SK-N-MC (cell line): ENCODE measurements around the gene SLC12A9.
A peak's percentile ranks its signal among the peaks of the same experiment; 100 is the strongest.
"Not testable (repeated sequence)": the region's sequence is repeated elsewhere in the genome, so short reads cannot be mapped to it uniquely, and the experiment has no call there.

Experiments
- DNase-seq: peaks from one replicate; pipeline ENCODE4 v3.0.0-alpha.2; 2011; ENCODE audit warnings: low read depth, low spot score
- H3K27ac ChIP-seq: fragments of 200-600 bp; sonication (generic); 2 replicates; pipeline ENCODE4 v1.5.1; 2016; ENCODE audit warnings: mixed run types
- H3K36me3 ChIP-seq: fragments of 200-600 bp; sonication (generic); 2 replicates; pipeline ENCODE4 v1.6.1; 2017; ENCODE audit warnings: antibody characterized with exemption, low read length, mixed read lengths; ENCODE audit not compliant: insufficient read depth
- H3K4me3 ChIP-seq: fragments of 200-600 bp; sonication (generic); 2 replicates; pipeline ENCODE4 v1.5.1; 2016
- H3K9ac ChIP-seq: fragments of 200-600 bp; sonication (generic); 2 replicates; pipeline ENCODE4 v1.8.0; 2017; ENCODE audit warnings: mixed run types, mixed read lengths; ENCODE audit not compliant: insufficient read length
- H3K9me3 ChIP-seq: fragments of 200-600 bp; sonication (generic); 2 replicates; pipeline ENCODE4 v1.6.1; 2017; ENCODE audit warnings: low read depth, mild to moderate bottlenecking, antibody characterized with exemption, low read length, moderate library complexity, mixed read lengths
- EZH2 ChIP-seq: fragments of 200-600 bp; sonication (generic); IDR thresholded peaks from one replicate; pipeline ENCODE4 v1.6.1; 2017; ENCODE audit warnings: antibody characterized with exemption
- FOXP2 ChIP-seq: optimal IDR thresholded peaks from 2 replicates; pipeline ENCODE3; 2011; ENCODE audit warnings: mild to moderate bottlenecking, moderate library complexity; ENCODE audit not compliant: insufficient read depth; ENCODE audit errors: extremely low read length, control extremely low read depth
- POLR2AphosphoS5 ChIP-seq: IDR thresholded peaks from 2 replicates; pipeline ENCODE4 v1.6.1; 2012; ENCODE audit warnings: mild to moderate bottlenecking, low read depth, low read length, borderline replicate concordance

SLC12A9 gene

DNA sequence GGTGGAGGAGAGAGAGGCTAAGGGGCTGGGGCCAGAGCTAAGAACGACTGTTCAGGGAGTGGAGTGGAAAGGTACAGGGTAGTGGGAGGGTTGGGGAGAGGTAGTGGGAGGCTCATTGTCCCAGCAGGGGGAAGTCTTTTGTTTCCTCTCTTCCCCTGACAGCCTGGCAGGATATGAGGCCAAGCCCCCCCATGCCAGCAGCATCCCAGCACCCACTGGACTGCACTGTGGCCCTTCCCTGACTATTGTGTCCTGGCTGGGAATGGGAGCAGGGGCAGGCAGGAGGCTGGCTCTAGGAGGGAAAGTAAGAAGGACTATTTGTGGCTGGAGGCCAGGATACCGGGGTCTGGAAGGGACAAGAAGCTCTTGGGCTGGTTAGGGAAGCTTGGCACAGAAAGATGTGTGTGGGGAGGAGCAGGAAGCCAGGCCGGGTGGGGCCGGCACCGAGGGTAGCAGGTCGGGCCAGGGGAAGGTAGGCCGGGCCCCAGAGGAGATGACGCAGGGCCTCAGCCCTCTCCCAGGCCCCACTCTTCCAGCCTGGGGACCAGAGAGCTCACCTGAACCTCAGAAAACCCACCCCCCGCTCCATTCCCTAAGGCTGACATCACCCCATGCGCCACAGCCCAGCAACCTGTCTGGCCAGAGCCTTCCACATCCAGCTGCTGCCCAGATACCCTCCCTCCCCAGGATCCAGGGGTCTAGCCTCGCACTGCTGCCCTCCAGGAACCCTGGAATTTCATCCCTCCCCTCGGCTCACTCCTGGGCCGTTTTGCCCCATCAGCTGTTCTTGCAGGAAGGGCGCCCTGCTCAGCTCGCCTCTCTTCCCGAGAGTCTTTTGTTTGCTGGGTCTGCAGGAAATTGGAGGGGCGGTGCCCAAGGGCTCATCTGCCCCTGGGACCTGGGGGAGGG, 16.4 kb upstream of the SLC12A9 start:
- Histone ChIP-seq H3K9me3 (no peaks in the 10 kb centered on the region), H3K27ac (peak overlapping the region; percentile 100), H3K36me3 (no peaks in the 10 kb centered on the region), H3K9ac (peak overlapping the region; percentile 46), H3K4me3 (peak overlapping the region; percentile 83)
- no peak for DNase-seq
- TF ChIP-seq EZH2 (no peak), POLR2AphosphoS5 (peak; percentile 89), FOXP2 (peak; percentile 87)

DNA sequence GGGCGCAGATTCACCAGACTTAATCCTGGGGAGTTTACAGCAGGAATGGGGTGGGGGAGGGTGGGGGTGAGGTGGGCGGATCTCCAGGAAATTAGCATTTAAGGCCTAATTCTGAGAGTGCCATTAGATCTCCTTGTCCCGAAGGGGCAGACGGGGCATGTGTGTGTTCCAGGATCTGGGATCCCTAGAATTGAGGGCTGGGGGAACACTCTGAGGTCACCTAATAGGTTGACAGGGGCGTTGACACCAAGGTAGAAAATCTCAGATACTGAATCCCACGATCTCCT, 15.8 kb upstream of the SLC12A9 start:
- no peak for TF ChIP-seq EZH2
- 0 out of 2 replicates have a peak, but pooled peaks have one; percentile 22 for TF ChIP-seq POLR2AphosphoS5
- peak; percentile 78 for DNase-seq
- peak overlapping the region; percentile 97 for H3K9ac ChIP-seq
- H3K36me3 ChIP-seq, result no peaks in the 10 kb centered on the region
- peak overlapping the region; percentile 100 for H3K27ac ChIP-seq
- H3K9me3 ChIP-seq, result no peaks in the 10 kb centered on the region
- H3K4me3 ChIP-seq, result peak overlapping the region; percentile 83

DNA sequence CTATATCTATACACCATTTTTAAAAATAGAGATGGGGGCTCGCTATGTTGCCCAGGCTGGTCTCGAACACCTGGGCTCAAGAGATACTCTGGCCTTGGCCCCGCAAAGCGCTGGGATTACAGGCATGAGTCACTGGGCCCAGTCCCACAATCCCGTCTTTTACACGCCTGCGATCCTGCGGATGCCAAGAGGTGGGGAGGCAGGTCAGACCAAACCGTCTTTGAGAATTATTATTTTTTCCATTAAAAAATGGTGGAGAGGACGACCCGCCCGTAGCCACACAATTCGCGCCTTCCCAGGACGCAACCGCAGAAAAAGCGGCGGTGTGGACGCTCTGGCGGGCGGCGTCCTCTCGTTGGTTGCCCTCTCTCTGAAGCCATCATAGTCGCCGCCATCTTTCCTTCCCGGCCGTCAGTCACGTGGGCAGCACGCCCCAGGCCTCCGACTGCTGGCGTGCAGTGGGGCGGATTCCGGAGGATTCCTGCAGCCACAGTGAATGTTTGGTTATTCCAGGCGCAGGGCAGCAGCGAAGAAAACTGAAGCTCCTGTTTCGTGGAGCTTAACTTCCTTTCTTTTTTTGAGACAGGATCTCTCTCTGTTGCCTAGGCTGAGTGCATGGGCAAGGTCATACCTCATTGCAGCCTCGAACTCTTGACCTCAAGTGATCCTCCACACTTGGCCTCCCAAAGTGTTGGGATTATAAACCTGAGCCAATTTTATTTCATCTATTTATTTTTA, 15.2 kb upstream of the SLC12A9 start:
- Histone ChIP-seq H3K9ac (peak overlapping the region; percentile 97), H3K4me3 (peak overlapping the region; percentile 83), H3K27ac (peak overlapping the region; percentile 100), H3K36me3 (no peaks in the 10 kb centered on the region), H3K9me3 (no peaks in the 10 kb centered on the region)
- TF ChIP-seq POLR2AphosphoS5, result peak; percentile 53; the same call in 1 of the 2 replicates
- no peak for TF ChIP-seq FOXP2
- TF ChIP-seq EZH2, result no peak
- DNase-seq, result peak; percentile 67

- Histone ChIP-seq H3K27ac (no peak overlapping the region), H3K9ac (no peak overlapping the region), H3K9me3 (no peaks in the 10 kb centered on the region), H3K36me3 (no peaks in the 10 kb centered on the region), H3K4me3 (no peak overlapping the region)
- DNase-seq, result no peak
- no peak for TF ChIP-seq EZH2
- TF ChIP-seq POLR2AphosphoS5, result no peak
- no peak for TF ChIP-seq FOXP2
Measured at GRCh38 chr7:100839361-100839760, 13.2 kb upstream of the SLC12A9 start.

DNA sequence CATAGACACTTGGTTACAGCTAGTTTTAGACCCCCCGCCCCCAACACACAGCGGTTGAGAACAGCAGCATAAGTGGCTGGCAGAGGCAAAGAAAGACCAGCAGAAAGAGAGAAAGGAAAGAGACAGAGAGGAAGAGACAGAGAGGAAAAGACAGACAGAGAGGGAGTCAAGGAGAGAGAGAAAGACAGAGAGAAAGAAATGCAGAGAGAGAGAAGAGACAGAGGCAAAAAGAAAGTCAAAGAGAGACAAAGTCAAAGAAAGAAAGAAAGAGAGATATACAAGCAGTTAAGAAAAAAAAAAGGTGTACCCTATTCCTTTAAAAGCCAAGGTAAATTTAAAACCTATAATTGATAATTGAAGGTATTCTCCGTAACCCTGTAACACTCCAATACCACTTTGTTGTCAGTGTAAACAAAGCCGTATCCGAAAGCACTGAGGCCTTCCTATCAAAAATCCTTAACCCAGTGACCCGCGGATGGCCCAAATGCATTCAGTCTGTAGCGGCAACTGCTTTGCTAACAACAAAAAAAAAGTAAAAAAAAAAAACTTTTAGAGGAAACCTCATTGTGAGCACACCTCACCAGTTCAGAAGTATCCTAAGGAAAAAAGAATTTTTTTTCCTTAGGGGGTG, 11.9 kb upstream of the SLC12A9 start:
- peak overlapping the region; percentile 46 for H3K9ac ChIP-seq
- no peak for TF ChIP-seq EZH2
- TF ChIP-seq POLR2AphosphoS5, result no peak
- TF ChIP-seq FOXP2, result no peak

GRCh38 chr7:100847360-100847759, 5.2 kb upstream of the SLC12A9 start:
- no peak overlapping the region for H3K27ac ChIP-seq
- TF ChIP-seq POLR2AphosphoS5 (no peak), EZH2 (no peak), FOXP2 (no peak)
- H3K36me3 ChIP-seq, result no peaks in the 10 kb centered on the region
- no peak for DNase-seq
- no peak overlapping the region for H3K4me3 ChIP-seq
- no peak overlapping the region for H3K9ac ChIP-seq
- H3K9me3 ChIP-seq, result no peaks in the 10 kb centered on the region

More for the DNA sequence above, 11.9 kb upstream of the SLC12A9 start:
- Histone ChIP-seq H3K36me3 (no peaks in the 10 kb centered on the region), H3K4me3 (peak overlapping the region; percentile 5), H3K9me3 (no peaks in the 10 kb centered on the region), H3K27ac (peak overlapping the region; percentile 82)
- no peak for DNase-seq

DNA sequence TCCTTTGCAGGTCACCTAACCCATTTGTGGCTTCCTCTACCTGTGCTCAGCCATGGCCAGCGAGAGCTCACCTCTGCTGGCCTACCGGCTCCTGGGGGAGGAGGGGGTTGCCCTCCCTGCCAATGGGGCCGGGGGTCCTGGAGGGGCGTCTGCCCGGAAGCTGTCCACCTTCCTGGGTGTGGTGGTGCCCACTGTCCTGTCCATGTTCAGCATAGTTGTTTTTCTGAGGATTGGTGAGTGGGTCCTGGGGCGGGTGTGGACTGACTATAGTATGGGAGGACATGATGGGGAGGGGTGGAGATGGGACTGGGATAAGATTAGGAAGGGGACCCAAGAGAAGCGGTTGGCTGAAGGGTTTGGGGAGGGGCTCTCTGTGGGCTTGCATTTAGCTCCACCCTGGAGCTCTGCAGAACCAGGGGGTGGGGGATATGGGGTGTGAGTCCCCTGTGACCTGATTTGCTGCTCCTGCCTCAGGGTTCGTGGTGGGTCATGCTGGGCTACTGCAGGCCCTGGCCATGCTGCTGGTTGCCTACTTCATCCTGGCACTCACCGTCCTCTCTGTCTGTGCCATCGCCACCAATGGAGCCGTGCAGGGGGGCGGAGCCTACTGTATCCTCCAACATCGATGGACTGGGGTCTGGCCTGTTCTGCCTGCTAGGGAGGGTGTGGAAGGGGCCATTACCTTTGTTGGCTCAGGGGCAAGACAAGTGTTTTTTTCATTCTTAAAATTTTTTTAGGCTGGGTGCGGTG, 1.8 kb downstream of the SLC12A9 start:
- no peak for DNase-seq
- Histone ChIP-seq H3K9ac (no peak overlapping the region), H3K27ac (no peak overlapping the region), H3K4me3 (no peak overlapping the region), H3K9me3 (no peaks in the 10 kb centered on the region), H3K36me3 (no peaks in the 10 kb centered on the region)
- no peak for TF ChIP-seq EZH2

DNA sequence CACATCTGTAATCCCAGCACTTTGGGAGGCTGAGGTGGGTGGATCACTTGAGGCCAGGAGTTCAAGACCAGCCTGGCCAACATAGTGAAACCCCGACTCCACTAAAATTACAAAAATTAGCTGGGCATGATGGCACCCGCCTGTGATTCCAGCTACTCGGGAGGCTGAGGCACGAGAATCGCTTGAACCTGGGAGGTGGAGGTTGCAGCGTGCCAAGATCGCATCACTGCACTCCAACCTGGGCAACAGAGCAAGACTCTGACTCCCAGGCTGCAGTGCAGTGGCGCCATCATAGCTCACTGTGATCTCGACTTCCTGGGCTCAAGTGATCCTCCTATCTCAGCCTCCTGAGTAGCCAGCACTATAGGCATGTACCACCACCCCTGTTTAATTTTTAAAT, 2.4 kb downstream of the SLC12A9 start:
- not testable (repeated sequence) for H3K9me3 ChIP-seq, H3K36me3 ChIP-seq, DNase-seq, H3K9ac ChIP-seq, H3K4me3 ChIP-seq, H3K27ac ChIP-seq
